Gastroesophageal sphincter (tissue), 3 donors: ENCODE data around the gene MALT1.

Experiments
- POLR2AphosphoS5 ChIP-seq: sonication (generic); formaldehyde crosslinking; IDR thresholded peaks from one replicate; pipeline ENCODE4 v1.6.1; 2017; ENCODE audit warnings: antibody characterized with exemption
- TF ChIP-seq, protein P1 (sequence below), 4 experiments: fragments of 200-600 bp in 2 of 4; fragments of 450-650 bp in 2 of 4; sonication (generic) in 1 of 4; IDR thresholded peaks; one replicate each; pipeline ENCODE4 v1.5.1; 2017 to 2019; ENCODE audit warnings: antibody characterized with exemption in 4 of 4, mild to moderate bottlenecking in 2 of 4, moderate library complexity in 2 of 4

DNA sequence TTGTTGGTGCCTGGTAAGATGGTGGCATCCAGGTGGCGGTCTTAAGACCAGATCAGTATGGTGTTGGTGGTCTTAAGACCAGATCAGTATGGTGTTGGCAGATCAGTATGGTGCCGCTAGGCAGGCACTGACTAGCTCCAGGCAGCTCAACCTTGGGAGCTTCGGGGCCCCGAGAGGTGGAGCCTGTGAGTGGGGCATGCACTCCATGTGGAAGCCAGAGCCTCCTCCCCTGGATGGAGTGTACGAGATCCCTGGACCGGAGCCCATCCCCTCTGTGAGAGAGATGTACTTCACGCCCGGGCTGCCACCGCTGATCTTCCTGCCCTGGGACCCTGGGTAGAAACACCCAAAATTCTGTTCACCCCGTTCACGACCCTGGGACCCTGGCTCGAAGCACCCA is 19.0 kb downstream of the MALT1 start:
- TF ChIP-seq, protein P1, sequence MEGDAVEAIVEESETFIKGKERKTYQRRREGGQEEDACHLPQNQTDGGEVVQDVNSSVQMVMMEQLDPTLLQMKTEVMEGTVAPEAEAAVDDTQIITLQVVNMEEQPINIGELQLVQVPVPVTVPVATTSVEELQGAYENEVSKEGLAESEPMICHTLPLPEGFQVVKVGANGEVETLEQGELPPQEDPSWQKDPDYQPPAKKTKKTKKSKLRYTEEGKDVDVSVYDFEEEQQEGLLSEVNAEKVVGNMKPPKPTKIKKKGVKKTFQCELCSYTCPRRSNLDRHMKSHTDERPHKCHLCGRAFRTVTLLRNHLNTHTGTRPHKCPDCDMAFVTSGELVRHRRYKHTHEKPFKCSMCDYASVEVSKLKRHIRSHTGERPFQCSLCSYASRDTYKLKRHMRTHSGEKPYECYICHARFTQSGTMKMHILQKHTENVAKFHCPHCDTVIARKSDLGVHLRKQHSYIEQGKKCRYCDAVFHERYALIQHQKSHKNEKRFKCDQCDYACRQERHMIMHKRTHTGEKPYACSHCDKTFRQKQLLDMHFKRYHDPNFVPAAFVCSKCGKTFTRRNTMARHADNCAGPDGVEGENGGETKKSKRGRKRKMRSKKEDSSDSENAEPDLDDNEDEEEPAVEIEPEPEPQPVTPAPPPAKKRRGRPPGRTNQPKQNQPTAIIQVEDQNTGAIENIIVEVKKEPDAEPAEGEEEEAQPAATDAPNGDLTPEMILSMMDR (IDR thresholded peaks at IDR 0.05), result no peak
- TF ChIP-seq POLR2AphosphoS5, result no peak
